Stimulated activated CD4-positive, alpha-beta T cell treated with anti-CD3 and anti-CD28 coated beads, Interleukin-1b, Interleukin-23, amount 100 ng/mL, for 1 hour (primary cell): ENCODE data around the gene ROR1.

Experiments used
- DNase-seq, 2 donors: peaks; one replicate each; pipeline ENCODE4 v3.0.0-alpha.2; 2020; ENCODE audit warnings: low read depth in 2 of 2

ROR1 gene

GRCh38 chr1:63773815-63774616 lies at the start of gene ROR1:
Gene ROR1, plus strand, starts transcription at chr1:63774017.
- DNase-seq = peak in 1 of 2 donors; percentile 21

- no peak for DNase-seq
Observed at GRCh38 chr1:63724375-63724899, 49.4 kb upstream of the ROR1 start.

GRCh38 chr1:63728611-63729226 lies 45.1 kb upstream of the ROR1 start:
- DNase-seq = no peak

GRCh38 chr1:63729227-63729620 lies 44.6 kb upstream of the ROR1 start:
- no peak for DNase-seq

- no peak for DNase-seq
Observed at GRCh38 chr1:63730211-63730610, 43.6 kb upstream of the ROR1 start.

- DNase-seq = no peak
Observed at GRCh38 chr1:63731117-63732043, 42.4 kb upstream of the ROR1 start.

GRCh38 chr1:63732666-63733065 lies 41.2 kb upstream of the ROR1 start:
- no peak for DNase-seq

- DNase-seq = no peak
Observed at GRCh38 chr1:63738772-63739171, 35.0 kb upstream of the ROR1 start.

- no peak for DNase-seq
Observed at GRCh38 chr1:63739452-63739851, 34.4 kb upstream of the ROR1 start.

- no peak for DNase-seq
Observed at GRCh38 chr1:63740432-63740831, 33.4 kb upstream of the ROR1 start.

GRCh38 chr1:63742526-63742925 lies 31.3 kb upstream of the ROR1 start:
- no peak for DNase-seq

- no peak for DNase-seq
Observed at GRCh38 chr1:63743781-63744180, 30.0 kb upstream of the ROR1 start.

GRCh38 chr1:63746129-63746864 lies 27.5 kb upstream of the ROR1 start:
- no peak for DNase-seq

GRCh38 chr1:63747445-63747844 lies 26.4 kb upstream of the ROR1 start:
- no peak for DNase-seq

GRCh38 chr1:63748046-63748580 lies 25.7 kb upstream of the ROR1 start:
- DNase-seq = no peak

GRCh38 chr1:63748641-63749040 lies 25.2 kb upstream of the ROR1 start:
- DNase-seq = no peak

- no peak for DNase-seq
Observed at GRCh38 chr1:63750721-63751120, 23.1 kb upstream of the ROR1 start.

GRCh38 chr1:63752176-63752575 lies 21.6 kb upstream of the ROR1 start:
- no peak for DNase-seq

- DNase-seq = no peak
Observed at GRCh38 chr1:63753591-63753990, 20.2 kb upstream of the ROR1 start.

- no peak for DNase-seq
Observed at GRCh38 chr1:63756839-63757238, 17.0 kb upstream of the ROR1 start.

- no peak for DNase-seq
Observed at GRCh38 chr1:63757334-63757733, 16.5 kb upstream of the ROR1 start.
